COLO668 (cell line): ENCODE measurements around the gene SMARCD2.
"Not testable (repeated sequence)": the region's sequence is repeated elsewhere in the genome, so short reads cannot be mapped to it uniquely, and the experiment has no call there.

Experiments used
- DNase-seq: peaks from one replicate; lab custom pipeline; 2025; ENCODE audit not compliant: unreplicated experiment; lab: John Stamatoyannopoulos, UW

The SMARCD2 gene

GRCh38 chr17:63842540-63843386 is at the start of gene SMARCD2:
Gene SMARCD2 (minus strand): TSS chr17:63842685. CDS start chr17:63842674, 11 bp downstream.
- DNase-seq = peak; percentile 96

GRCh38 chr17:63889026-63889848 is 46.8 kb upstream of the SMARCD2 start:
- DNase-seq = not testable (repeated sequence)

GRCh38 chr17:63885119-63885518 is 42.6 kb upstream of the SMARCD2 start:
- not testable (repeated sequence) for DNase-seq

- DNase-seq = not testable (repeated sequence)
Measured at GRCh38 chr17:63882626-63883126, 40.2 kb upstream of the SMARCD2 start.

GRCh38 chr17:63881935-63882601 is 39.6 kb upstream of the SMARCD2 start, which contains the start of gene GH2:
Gene GH2 (minus strand): TSS chr17:63881944. CDS start chr17:63881801, 143 bp downstream.
- peak; percentile 26 for DNase-seq

GRCh38 chr17:63881337-63881736 is 38.9 kb upstream of the SMARCD2 start:
- DNase-seq = not testable (repeated sequence)

- DNase-seq = no peak
Measured at GRCh38 chr17:63880706-63881105, 38.2 kb upstream of the SMARCD2 start.

- not testable (repeated sequence) for DNase-seq
Measured at GRCh38 chr17:63878413-63878812, 35.9 kb upstream of the SMARCD2 start.

- not testable (repeated sequence) for DNase-seq
Measured at GRCh38 chr17:63874693-63875092, 32.2 kb upstream of the SMARCD2 start.

- DNase-seq = not testable (repeated sequence)
Measured at GRCh38 chr17:63874061-63874626, 31.7 kb upstream of the SMARCD2 start.

GRCh38 chr17:63873577-63873976 is 31.1 kb upstream of the SMARCD2 start, which contains the start of gene CSH2:
Gene CSH2 (minus strand): TSS chr17:63873677. CDS start chr17:63873614, 63 bp downstream.
- DNase-seq = not testable (repeated sequence)

- DNase-seq = not testable (repeated sequence)
Measured at GRCh38 chr17:63871646-63872365, 29.3 kb upstream of the SMARCD2 start.

GRCh38 chr17:63870292-63870665 is 27.8 kb upstream of the SMARCD2 start:
- DNase-seq = not testable (repeated sequence)

GRCh38 chr17:63869491-63870291 is 27.2 kb upstream of the SMARCD2 start:
- DNase-seq = not testable (repeated sequence)

- DNase-seq = not testable (repeated sequence)
Measured at GRCh38 chr17:63866625-63867024, 24.1 kb upstream of the SMARCD2 start.

- no peak for DNase-seq
Measured at GRCh38 chr17:63859257-63859656, 16.8 kb upstream of the SMARCD2 start.

GRCh38 chr17:63856425-63856824 is 13.9 kb upstream of the SMARCD2 start:
- DNase-seq = not testable (repeated sequence)

- DNase-seq = no peak
Measured at GRCh38 chr17:63855185-63855584, 12.7 kb upstream of the SMARCD2 start.

- DNase-seq = no peak
Measured at GRCh38 chr17:63854709-63855108, 12.2 kb upstream of the SMARCD2 start.
